Measurements from ENCODE around the gene THEMIS. TPM values are rescaled to one million over a fixed set of nuclear protein-coding genes. Genes with fewer than 3 reads are reported as not detected.
"Not testable (repeated sequence)": the region's sequence is repeated elsewhere in the genome, so short reads cannot be mapped to it uniquely, and the experiment has no call there.

Gene THEMIS
- polyA plus RNA-seq, 1 donor, result not detected

DNA sequence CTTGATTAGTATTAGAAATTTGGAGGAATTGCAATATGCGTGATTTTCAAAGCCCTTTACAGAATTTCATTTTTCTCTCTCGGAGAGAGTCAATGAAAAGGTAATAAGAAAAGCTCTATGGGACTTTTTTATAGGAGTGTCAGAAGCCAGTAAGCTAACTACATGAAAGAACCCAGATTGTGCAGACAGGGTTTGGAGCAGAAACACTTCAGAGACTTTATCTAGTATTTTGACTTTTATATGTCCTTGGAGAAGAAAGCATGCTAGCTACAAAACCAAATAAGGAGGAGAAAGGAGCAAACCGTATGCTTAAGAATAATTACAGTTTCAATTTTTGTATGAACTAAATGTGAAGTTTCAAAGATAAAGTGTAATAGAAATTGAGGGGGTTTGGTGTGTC is 182.2 kb downstream of the THEMIS start:
- no peak for DNase-seq

DNA sequence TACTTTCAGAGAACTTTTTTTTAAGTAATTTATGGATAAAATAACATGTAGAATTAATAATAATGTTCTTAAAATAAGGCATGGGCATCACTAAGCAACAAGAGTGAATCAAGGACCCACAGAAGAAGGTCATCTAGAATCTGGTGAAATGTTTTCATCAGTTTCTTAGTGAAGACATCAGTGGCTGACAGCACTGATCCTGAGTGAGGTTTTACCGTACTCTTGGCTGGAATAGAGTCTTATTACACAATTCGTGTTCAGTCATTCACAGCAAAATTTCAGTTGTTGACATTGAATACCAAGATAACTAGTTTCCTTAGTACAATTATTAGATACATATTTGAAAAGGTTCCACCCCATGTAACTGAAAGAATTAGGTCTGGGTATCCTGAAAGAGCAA is 183.5 kb downstream of the THEMIS start:
- no peak for DNase-seq

DNA sequence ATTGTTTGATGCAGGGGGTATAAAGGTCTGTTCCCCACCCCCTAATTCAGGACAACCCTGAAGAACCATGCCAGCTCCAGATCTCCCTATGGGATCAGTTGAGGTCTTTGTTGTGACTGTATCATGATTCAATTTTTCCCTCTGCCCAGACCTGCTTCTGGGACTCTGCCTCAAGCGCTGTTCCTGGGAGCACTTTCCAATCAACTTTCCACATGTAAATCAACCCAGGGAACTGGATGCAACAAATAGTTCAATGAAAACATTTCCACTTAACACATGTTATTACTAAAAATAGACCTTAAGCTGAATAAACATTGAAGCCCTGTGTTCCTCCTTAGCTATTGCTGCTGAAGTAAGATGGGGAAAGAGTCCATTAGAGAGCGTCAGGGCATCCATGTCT is 184.4 kb downstream of the THEMIS start:
- no peak for DNase-seq

- DNase-seq, result no peak
Observed at GRCh38 chr6:127710668-127711067, 190.2 kb downstream of the THEMIS start.

- DNase-seq, result no peak
Observed at GRCh38 chr6:127706216-127706615, 194.6 kb downstream of the THEMIS start.

DNA sequence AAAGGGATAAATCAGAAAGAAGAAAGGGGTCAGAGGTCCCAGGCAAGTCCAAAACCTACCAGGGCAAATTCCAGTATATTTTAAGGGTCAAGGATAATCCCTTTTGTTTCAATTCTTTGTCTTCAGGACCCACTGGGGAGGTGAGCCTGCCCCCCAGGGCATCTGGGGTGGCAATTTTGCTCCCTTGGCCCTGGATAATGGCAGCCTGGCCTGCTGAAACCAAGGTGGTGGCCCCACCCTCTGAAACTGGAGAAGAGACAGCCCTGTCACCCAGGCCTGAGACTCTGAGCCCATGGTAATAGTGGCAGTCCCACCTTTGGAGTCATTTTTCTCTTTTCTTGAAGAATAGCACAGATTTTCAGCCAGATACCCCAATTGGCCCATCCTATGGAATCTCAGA is 205.8 kb downstream of the THEMIS start:
- DNase-seq, result no peak

DNA sequence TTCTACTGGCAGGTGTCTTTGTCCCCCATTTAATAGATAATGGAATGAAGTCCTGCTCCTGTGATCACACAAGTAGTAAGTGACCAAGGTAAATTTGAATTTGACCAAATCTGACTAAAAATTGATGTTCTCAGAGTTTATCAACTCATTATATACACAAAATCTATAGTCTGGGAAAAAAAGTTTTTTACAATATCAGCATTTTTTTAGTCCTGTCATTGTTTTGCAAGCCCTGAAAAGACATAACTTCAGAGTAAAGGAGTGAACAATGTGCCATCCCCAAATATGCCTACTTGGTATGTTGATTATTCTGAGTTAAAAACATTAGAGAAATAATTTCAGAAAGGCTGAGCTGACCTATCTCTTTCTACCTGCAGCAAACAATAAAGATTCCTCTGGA is 209.7 kb downstream of the THEMIS start:
- no peak for DNase-seq

- no peak for DNase-seq
Observed at GRCh38 chr6:127690588-127690987, 210.3 kb downstream of the THEMIS start.

- DNase-seq, result no peak
Observed at GRCh38 chr6:127690092-127690491, 210.8 kb downstream of the THEMIS start.

DNA sequence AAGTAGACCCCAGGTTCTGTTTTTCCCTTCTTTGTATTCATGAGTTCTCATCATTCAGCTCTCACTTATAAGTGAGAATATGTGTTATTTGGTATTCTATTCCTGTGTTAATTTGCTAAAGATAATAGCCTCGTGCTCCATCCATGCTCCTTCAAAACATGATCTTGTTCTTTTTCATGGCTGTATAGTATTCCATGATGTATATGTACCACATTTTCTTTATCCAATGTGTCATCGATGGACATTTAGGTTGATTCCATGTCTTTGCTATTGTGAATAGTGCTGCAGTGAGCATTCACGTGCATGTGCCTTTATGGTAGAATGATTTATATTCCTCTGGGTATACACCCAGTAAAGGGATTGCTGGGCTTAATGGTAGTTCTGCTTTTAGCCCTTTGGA is 213.4 kb downstream of the THEMIS start:
- not testable (repeated sequence) for DNase-seq

DNA sequence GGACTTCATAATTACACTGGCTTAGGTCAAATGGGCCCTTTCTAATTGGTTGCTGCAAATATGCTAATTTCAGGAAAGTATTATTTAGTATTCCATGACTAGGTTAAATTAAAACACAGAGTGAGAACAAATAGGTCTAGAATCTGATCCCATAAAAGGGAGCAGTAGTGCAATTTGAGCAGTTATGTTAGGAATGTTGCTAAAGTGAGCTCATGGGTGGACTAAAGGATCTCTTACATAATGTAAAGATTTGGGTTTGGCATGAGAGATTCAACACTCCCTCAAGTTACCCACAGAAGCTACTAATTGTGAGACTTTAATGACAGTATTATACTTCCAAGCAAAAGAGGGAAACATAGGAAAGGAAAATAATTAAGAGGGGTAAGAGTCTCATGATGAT is 214.8 kb downstream of the THEMIS start:
- no peak for DNase-seq

- no peak for DNase-seq
Observed at GRCh38 chr6:127684501-127684900, 216.4 kb downstream of the THEMIS start.
